Naive B cell (primary cell): ENCODE results near the gene SYT9. TPM values are rescaled to one million over a fixed set of nuclear protein-coding genes. Genes with fewer than 3 reads are reported as not detected.

Source experiments
- ATAC-seq, 2 donors: fragments of 150-1000 bp; cut with Tn5 transposase; 2 replicates each; pipeline ENCODE4 v1.10.0; 2021; ENCODE audit warnings: low read depth in 2 of 2, mild to moderate bottlenecking in 2 of 2, moderate library complexity in 2 of 2
- DNase-seq: peaks from one replicate; pipeline ENCODE4 v3.0.0; 2022
- H3K27ac Mint-ChIP-seq, 6 donors: one replicate each; pipeline ENCODE4 v1.8.0; 2020 to 2022; ENCODE audit warnings: mild to moderate bottlenecking in 6 of 6, mixed read lengths in 6 of 6, moderate library complexity in 5 of 6, inconsistent platforms in 2 of 6
- H3K27me3 Mint-ChIP-seq, 3 donors: one replicate each; pipeline ENCODE4 v1.8.0; 2021 to 2022; ENCODE audit warnings: mixed read lengths in 3 of 3, mild to moderate bottlenecking in 1 of 3
- H3K36me3 Mint-ChIP-seq, 2 donors: one replicate each; pipeline ENCODE4 v1.8.0; 2020 to 2022; ENCODE audit warnings: mixed read lengths in 2 of 2, inconsistent platforms in 1 of 2, mild to moderate bottlenecking in 1 of 2
- H3K4me1 Mint-ChIP-seq, 3 donors: one replicate each; pipeline ENCODE4 v1.8.0; 2020 to 2022; ENCODE audit warnings: mixed read lengths in 3 of 3, inconsistent platforms in 1 of 3, mild to moderate bottlenecking in 1 of 3, moderate library complexity in 1 of 3
- H3K4me3 Mint-ChIP-seq, 8 donors: one replicate each; pipeline ENCODE4 v1.8.0; 2020 to 2022; ENCODE audit warnings: mild to moderate bottlenecking in 8 of 8, mixed read lengths in 8 of 8, moderate library complexity in 8 of 8, inconsistent platforms in 2 of 8
- H3K9me3 Mint-ChIP-seq, 7 donors: one replicate each; pipeline ENCODE4 v1.8.0; 2020 to 2022; ENCODE audit warnings: mixed read lengths in 7 of 7, mild to moderate bottlenecking in 5 of 7, inconsistent platforms in 2 of 7, moderate library complexity in 1 of 7
- polyA plus RNA-seq, 6 donors: library from polyadenylated mRNA; unstranded; fragments of 300-500 nt; fragmentation: Illumina TruSeq; gene quantifications; one replicate each; pipeline ENCODE4 v1.2.3, GENCODE V29; 2021; ENCODE audit warnings: low read depth in 6 of 6

Gene SYT9
- polyA plus RNA-seq, 6 donors from 2014 or later = not detected

DNA sequence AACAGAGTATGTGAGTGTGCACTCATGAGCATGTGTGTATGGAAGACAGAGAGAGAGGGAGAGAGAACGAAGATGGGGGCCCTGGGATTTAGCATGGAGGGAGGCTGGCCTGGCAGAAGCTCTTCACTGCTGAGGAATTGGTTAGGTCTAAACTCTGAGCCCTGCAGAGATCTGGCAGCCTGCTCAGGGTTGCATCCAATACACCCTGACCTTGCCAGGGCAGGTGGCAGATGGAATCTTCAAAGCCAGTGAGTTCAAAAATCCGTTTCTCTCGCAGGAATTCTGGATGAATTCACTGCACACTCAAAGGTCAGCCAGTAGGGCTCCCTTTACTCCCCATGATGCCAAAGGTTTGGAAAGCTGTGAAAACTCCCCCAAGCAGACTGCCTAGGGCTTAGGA, 172.2 kb downstream of the SYT9 start:
- Mint-ChIP-seq H3K27ac (no peak overlapping the region), H3K9me3 (no peaks in the 10 kb centered on the region), H3K4me1 (peaks cover 0 to 5% (median 4%) of the 10 kb centered on the region in 3 donors), H3K36me3 (no peaks in the 10 kb centered on the region), H3K27me3 (peaks cover 0 to 26% (median 0%) of the 10 kb centered on the region in 3 donors), H3K4me3 (no peak overlapping the region)
- DNase-seq (no peak), ATAC-seq (no peak)

DNA sequence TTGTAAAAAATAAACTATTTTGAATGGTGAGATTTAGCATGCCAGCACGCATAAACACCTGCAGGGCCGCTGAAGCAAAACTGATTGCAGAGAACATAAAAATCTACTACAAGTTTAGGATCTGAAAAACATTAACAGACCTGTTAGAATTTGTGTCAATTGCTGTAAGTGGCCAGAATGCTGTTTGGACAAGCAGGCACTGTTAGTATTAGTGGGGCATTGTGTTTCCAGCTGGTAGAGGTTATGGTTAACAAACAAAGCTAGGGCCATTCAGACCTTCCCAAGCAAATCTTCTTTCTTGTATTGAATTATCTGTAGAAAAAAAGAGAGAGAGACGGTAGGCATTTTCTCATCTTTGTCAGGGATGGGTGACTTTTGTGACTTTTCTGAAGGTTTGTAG, 176.0 kb downstream of the SYT9 start:
- peaks cover 0 to 28% (median 0%) of the 10 kb centered on the region in 3 donors for H3K27me3 Mint-ChIP-seq
- no peak overlapping the region for H3K4me3 Mint-ChIP-seq
- ATAC-seq (no peak), DNase-seq (no peak)
- no peaks in the 10 kb centered on the region for H3K36me3 Mint-ChIP-seq
- H3K4me1 Mint-ChIP-seq = peaks cover 0 to 5% (median 4%) of the 10 kb centered on the region in 3 donors
- H3K27ac Mint-ChIP-seq = no peak overlapping the region
- no peaks in the 10 kb centered on the region for H3K9me3 Mint-ChIP-seq

DNA sequence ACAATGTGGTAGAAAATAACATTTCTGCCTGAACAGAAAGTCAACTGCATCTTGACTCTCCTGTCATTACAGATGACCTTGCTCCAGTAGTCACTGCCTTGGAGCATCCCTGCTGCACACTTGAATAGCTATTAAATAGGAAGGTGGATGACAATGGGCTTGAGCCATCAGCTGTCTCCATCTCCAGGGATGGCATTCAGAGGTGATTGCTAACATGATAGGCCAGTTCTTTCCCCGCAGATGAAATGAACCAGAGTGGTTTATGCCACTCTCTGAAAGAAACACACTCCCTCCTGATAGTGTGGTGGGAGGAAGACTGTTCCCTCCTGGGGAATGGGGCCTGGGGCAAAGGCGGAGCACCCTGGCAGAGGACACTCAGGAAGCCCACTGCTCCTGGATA, 176.5 kb downstream of the SYT9 start:
- Mint-ChIP-seq H3K27ac (no peak overlapping the region), H3K27me3 (peaks cover 0 to 28% (median 0%) of the 10 kb centered on the region in 3 donors), H3K9me3 (no peaks in the 10 kb centered on the region), H3K36me3 (no peaks in the 10 kb centered on the region), H3K4me1 (peaks cover 0 to 1% (median under 1%) of the 10 kb centered on the region in 3 donors), H3K4me3 (no peak overlapping the region)
- no peak for ATAC-seq
- no peak for DNase-seq

DNA sequence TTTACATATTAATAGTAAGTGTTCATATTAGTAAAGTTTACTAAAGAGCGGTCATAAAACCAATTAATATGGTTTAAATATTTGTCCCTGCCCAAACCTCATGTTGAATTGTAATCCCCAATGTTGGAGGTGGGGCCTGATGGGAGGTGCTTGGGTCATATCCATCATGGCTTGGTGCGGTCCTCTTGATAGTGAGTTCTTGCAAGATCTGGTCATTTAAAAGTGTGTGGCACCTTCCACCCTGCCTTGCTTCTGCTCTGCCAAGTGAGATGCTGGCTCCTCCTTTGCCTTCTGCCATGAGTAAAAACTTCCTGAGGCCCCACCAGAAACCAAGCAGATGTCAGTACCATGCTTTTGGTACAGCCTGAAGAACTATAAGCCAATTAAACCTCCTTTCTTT, 178.8 kb downstream of the SYT9 start:
- Mint-ChIP-seq H3K27me3 (peaks cover 0 to 20% (median 0%) of the 10 kb centered on the region in 3 donors), H3K4me3 (no peak overlapping the region), H3K36me3 (no peaks in the 10 kb centered on the region), H3K9me3 (no peaks in the 10 kb centered on the region), H3K27ac (no peak overlapping the region), H3K4me1 (peaks cover 0 to 5% (median under 1%) of the 10 kb centered on the region in 3 donors)
- ATAC-seq (no peak), DNase-seq (no peak)

DNA sequence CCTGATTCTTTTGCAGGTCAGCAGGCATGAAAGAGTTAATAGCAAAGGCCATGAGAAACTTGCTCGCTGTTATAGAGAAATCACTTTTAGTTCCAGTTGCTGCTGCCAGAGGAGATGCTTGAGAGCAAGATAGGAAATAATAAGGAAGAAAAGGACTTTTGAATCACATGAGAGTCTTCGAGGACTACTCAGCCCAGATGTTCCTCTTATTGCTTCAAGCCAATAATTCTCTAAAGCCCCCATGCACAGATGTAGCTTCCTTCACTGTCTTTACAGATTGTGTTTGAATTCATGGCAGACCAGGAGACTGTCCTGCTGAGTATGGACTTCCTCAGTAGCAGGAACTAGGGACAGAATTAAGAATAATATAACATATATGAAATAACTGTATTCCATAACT, 183.5 kb downstream of the SYT9 start:
- Mint-ChIP-seq H3K27ac (peak overlapping the region in 1 of 6 donors; percentile 47), H3K4me1 (peaks cover 13 to 29% (median 17%) of the 10 kb centered on the region in 3 donors), H3K27me3 (no peaks in the 10 kb centered on the region), H3K4me3 (no peak overlapping the region), H3K9me3 (no peaks in the 10 kb centered on the region), H3K36me3 (peaks cover 12 to 15% of the 10 kb centered on the region in 2 donors)
- no peak for ATAC-seq
- DNase-seq = no peak

DNA sequence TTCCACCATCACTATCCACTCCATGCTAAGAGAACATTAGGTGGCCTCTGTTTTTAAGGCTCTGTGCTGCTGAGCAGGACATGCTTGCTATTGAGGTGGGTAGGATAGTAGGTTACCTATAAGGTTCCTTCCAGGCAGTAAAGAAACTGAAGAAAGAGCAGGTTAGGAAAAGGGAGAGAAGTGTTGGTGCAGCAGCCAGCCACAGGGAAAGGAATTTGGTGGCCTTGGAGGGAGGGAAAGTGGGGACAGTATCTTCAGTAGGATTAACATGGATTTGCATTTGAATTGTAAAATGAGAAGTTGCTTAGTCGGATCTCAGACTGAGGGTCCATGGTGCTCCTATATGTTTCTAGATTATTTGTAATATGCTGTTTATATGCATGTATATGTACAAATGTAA, 184.4 kb downstream of the SYT9 start:
- Mint-ChIP-seq H3K4me3 (peak overlapping the region in 6 of 8 donors; percentile 36 to 78 (median 67)), H3K27ac (peak overlapping the region; percentile 27 to 91 (median 80)), H3K9me3 (no peaks in the 10 kb centered on the region), H3K27me3 (no peaks in the 10 kb centered on the region), H3K36me3 (peaks cover 20 to 25% of the 10 kb centered on the region in 2 donors), H3K4me1 (peaks cover 13 to 29% (median 17%) of the 10 kb centered on the region in 3 donors)
- DNase-seq (no peak), ATAC-seq (no peak)

DNA sequence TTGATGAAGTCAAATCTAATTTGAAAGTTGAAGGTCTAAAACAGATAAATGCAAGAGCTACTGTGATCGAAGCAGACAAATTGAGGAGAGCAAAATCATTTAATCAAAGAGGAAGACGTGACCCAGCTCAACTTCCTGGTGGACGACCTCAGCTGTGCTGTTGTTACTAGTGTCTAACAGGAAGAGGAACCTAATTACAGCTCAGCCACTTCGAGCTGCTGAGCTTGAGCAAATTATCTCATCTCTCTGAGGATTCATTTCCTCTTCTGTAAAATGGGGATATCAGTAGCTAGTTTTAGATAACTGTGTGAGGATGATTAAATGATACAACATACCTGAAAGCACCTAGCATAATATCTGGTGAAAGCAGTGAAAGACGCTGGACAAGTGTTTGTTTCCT, 185.0 kb downstream of the SYT9 start:
- H3K36me3 Mint-ChIP-seq = peaks cover 20 to 25% of the 10 kb centered on the region in 2 donors
- peak; percentile 98 to 99 for ATAC-seq
- no peaks in the 10 kb centered on the region for H3K9me3 Mint-ChIP-seq
- peak overlapping the region; percentile 7 to 91 (median 54) for H3K27ac Mint-ChIP-seq
- peak; percentile 30 for DNase-seq
- H3K4me1 Mint-ChIP-seq = peaks cover 13 to 29% (median 17%) of the 10 kb centered on the region in 3 donors
- no peaks in the 10 kb centered on the region for H3K27me3 Mint-ChIP-seq
- peak overlapping the region in 7 of 8 donors; percentile 36 to 82 (median 77) for H3K4me3 Mint-ChIP-seq

DNA sequence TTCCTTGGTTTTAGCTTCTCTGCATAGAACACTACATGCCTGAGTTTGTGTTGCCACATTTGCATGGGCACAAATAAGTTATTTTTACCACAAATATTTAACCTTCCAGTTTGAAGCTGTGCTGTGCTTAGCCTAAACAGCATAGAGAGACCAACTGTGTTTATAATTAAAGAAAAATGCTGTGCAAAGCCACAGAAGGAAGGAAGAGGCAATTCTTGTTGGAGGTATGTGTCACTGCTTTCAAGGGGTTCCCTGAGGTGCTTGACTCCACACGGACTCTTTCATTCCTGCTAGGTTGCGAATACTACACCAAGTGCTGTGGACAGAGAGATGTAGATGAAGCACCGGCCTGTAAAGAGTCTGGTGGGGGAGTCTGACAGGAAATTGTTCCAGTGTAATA, 186.0 kb downstream of the SYT9 start:
- H3K4me3 Mint-ChIP-seq = no peak overlapping the region
- H3K9me3 Mint-ChIP-seq = no peaks in the 10 kb centered on the region
- DNase-seq = no peak
- H3K4me1 Mint-ChIP-seq = peaks cover 13 to 31% (median 17%) of the 10 kb centered on the region in 3 donors
- ATAC-seq = no peak
- H3K27ac Mint-ChIP-seq = peak overlapping the region in 2 of 6 donors; percentile 27 to 91
- H3K27me3 Mint-ChIP-seq = no peaks in the 10 kb centered on the region
- H3K36me3 Mint-ChIP-seq = peaks cover 20 to 25% of the 10 kb centered on the region in 2 donors

DNA sequence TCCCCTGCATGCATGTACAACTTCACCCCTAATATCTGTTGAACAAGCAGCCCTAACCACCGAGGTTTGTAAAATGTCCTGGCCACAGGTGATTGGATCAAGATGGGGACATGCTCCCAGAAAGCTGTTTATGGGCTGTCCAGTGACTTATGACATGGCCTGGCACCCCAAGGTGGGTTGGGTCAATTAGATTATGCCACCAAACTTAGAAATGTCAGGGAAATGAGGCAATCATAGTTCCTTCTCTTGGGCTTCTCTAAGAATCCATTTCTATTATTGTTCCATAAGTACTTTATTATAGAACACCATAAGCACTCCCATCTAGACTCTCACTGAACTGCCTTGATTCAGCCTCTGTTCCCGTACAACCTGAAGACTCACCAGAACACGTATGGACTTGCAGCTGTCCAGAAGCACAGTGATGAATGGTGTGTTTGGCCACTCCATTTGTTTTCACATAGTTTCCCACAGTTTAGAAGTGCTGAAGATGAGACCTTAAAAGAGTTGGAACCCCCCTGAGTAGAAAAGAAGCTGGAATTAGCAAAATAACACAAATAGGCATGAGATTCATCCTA, 188.1 kb downstream of the SYT9 start:
- Mint-ChIP-seq H3K4me1 (peaks cover 13 to 30% (median 17%) of the 10 kb centered on the region in 3 donors), H3K27me3 (no peaks in the 10 kb centered on the region), H3K36me3 (peaks cover 20 to 25% of the 10 kb centered on the region in 2 donors), H3K4me3 (no peak overlapping the region), H3K27ac (no peak overlapping the region), H3K9me3 (no peaks in the 10 kb centered on the region)
- ATAC-seq (no peak), DNase-seq (no peak)

DNA sequence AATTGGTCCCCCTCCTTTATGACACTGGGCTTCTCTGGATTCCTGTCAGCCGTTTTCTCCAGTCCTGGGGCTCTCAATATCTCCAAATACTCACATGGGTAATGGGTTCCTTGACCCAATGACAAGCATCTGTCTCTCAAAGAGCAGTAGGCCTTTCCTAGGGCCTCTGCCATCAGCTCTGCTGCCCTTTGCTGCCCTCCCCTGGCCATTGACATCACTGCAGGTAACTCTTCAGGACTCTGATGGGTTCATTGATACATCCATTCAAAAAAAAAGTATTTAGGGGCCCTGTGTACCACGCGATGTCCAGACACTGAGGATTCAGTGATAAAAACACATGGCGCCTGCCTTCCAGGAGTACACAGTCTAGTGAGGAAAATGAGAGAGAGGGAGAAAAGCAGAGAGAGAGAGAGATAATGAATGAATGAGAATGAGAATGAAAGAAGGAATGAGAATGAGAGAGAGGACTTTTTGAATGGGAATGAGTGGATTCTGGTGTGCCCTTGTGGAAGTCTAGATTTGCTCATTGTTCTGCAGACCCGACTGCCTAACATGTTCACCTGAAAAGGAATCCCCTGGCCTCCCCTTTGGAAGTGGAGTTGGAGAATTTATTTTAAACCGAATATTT, 191.0 kb downstream of the SYT9 start:
- Mint-ChIP-seq H3K36me3 (peaks cover 20 to 31% of the 10 kb centered on the region in 2 donors), H3K27ac (no peak overlapping the region), H3K4me3 (no peak overlapping the region), H3K9me3 (no peaks in the 10 kb centered on the region), H3K27me3 (no peaks in the 10 kb centered on the region), H3K4me1 (peaks cover 0 to 8% (median 4%) of the 10 kb centered on the region in 3 donors)
- DNase-seq (peak; percentile 57), ATAC-seq (peak; percentile 70 to 72)

DNA sequence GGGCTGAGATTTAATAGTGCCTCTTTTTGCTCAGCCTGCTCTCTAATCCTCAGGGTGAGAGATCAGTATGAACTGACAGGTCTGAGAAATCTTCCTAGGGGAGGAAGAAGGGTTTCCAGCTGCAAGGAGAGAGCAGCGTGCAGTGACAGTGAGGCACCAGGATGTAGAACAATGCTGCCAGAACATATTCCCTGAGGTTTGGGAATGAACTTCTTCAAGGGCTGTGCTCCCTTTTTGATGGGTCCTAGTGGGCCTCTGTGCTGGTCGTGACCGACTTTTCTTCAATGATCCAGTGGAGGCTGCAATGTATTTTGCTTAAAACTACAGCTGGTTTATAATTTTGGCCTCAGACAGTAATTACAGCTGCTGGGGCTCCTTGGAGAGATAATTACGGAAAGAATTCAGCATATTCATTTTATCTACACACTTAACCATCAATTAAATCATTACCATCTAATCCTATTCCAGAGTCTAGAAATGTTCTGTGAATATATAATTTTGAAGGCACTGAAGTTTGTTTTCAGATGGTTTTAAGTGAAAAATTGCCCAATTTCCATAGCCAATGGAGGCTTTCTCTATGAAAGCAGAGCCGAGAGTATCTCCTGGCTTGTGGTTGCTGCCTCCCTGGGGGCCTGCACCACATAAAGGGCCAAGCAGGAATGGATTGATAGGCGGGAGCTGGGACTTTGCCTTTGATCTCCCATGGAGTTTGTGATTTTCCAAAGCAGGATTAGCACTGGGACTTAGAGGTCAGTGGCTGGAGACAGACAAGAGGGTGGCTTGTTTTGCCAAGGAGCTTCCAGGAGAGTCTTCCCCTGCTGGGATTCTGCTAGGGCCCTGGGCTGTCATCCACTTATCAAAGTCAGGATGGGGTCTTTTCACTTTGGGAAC, 192.6 kb downstream of the SYT9 start:
- Mint-ChIP-seq H3K27me3 (no peaks in the 10 kb centered on the region), H3K36me3 (peaks cover 13 to 24% of the 10 kb centered on the region in 2 donors), H3K4me1 (peaks cover 0 to 4% (median 0%) of the 10 kb centered on the region in 3 donors), H3K27ac (peak overlapping the region in 2 of 6 donors; percentile 21 to 42), H3K4me3 (no peak overlapping the region), H3K9me3 (no peaks in the 10 kb centered on the region)
- DNase-seq (no peak), ATAC-seq (no peak)

DNA sequence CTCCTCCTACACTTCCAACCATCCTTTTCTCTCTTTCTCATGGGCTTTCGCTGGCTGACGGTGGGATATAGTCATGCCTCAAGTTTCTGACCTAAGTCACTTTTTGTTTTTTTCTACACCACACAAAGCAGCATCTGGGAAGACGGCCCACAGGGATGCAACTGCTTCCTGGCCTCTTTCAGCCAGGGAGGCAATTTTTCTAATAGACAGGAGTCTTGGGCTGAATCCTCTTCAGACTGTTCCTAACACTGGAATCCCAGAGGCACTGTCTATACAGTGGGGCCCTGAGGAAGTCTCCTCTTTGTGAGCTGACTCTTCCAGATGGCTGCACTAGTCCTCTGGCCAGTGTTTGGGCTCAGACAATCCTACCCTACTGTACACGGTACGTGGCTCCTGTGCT, 193.9 kb downstream of the SYT9 start:
- H3K4me3 Mint-ChIP-seq = no peak overlapping the region
- no peak for ATAC-seq
- H3K27ac Mint-ChIP-seq = no peak overlapping the region
- no peak for DNase-seq
- peaks cover 0 to 4% (median 0%) of the 10 kb centered on the region in 3 donors for H3K4me1 Mint-ChIP-seq
- H3K9me3 Mint-ChIP-seq = no peaks in the 10 kb centered on the region
- H3K36me3 Mint-ChIP-seq = peaks cover 6 to 12% of the 10 kb centered on the region in 2 donors
- H3K27me3 Mint-ChIP-seq = no peaks in the 10 kb centered on the region

DNA sequence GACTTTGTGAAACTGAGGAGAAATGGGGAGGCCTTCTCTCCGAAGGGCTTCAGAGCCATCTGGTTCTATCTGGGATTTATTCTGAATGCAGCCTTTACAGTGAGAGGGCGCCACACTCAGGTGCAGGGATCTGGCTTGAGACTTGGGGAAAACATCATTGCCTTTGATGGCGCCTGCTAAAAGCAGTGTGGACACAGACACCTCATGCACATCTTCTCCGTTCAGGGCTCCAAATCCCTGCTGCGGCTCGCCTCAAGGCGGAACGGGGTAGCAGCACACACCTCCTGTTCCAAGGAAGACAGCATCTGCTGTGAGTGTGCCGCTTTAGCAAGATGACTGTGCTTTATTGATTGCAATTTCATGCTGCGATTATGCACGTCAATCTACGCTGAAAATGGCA, 196.5 kb downstream of the SYT9 start:
- no peak for ATAC-seq
- no peaks in the 10 kb centered on the region for H3K27me3 Mint-ChIP-seq
- no peaks in the 10 kb centered on the region for H3K9me3 Mint-ChIP-seq
- no peak overlapping the region for H3K4me3 Mint-ChIP-seq
- H3K4me1 Mint-ChIP-seq = peaks cover 0 to 2% (median 0%) of the 10 kb centered on the region in 3 donors
- DNase-seq = no peak
- H3K27ac Mint-ChIP-seq = no peak overlapping the region
- H3K36me3 Mint-ChIP-seq = peaks cover 0 to 7% of the 10 kb centered on the region in 2 donors
